Lung (tissue), 12 donors: ENCODE data around the gene CATSPER1. TPM values are rescaled to one million over a fixed set of nuclear protein-coding genes. Genes with fewer than 3 reads are reported as not detected.

Experiments used
- ATAC-seq: fragments of 200-7000 bp; cut with Tn5 transposase; one replicate; pipeline ENCODE4 v1.9.1; 2020; ENCODE audit warnings: moderate number of reproducible peaks; ENCODE audit not compliant: insufficient read depth, low FRiP score
- DNase-seq, 3 donors: peaks; one replicate each; pipeline ENCODE4 v3.0.0-alpha.2; 2013 to 2017
- H3K27ac ChIP-seq, 2 donors: one replicate each; pipeline ENCODE4 v1.5.1; 2013; ENCODE audit warnings: mild to moderate bottlenecking in 2 of 2, moderate library complexity in 2 of 2, control low read depth in 1 of 2, inconsistent platforms in 1 of 2, low read depth in 1 of 2, low read length in 1 of 2
- H3K27me3 ChIP-seq, 3 donors: one replicate each; pipeline ENCODE4 v1.5.1; 2013; ENCODE audit warnings: low read length in 2 of 3; ENCODE audit not compliant: control insufficient read depth in 3 of 3, insufficient read depth in 3 of 3
- H3K36me3 ChIP-seq, 4 donors: one replicate each; pipeline ENCODE4 v1.5.1; 2013; ENCODE audit warnings: low read length in 4 of 4, mild to moderate bottlenecking in 1 of 4, moderate library complexity in 1 of 4; ENCODE audit not compliant: control insufficient read depth in 4 of 4, insufficient read depth in 4 of 4
- H3K4me1 ChIP-seq, 5 donors: one replicate each; pipeline ENCODE4 v1.5.1; 2013; ENCODE audit warnings: low read length in 5 of 5, mild to moderate bottlenecking in 2 of 5, moderate library complexity in 1 of 5; ENCODE audit not compliant: control insufficient read depth in 5 of 5, insufficient read depth in 5 of 5
- H3K4me3 ChIP-seq: one replicate; pipeline ENCODE4 v1.5.1; 2013; ENCODE audit warnings: mild to moderate bottlenecking, control low read depth, moderate library complexity
- H3K9ac ChIP-seq, 2 donors: one replicate each; pipeline ENCODE4 v1.5.1; 2013; ENCODE audit warnings: low read length in 2 of 2, control low read depth in 1 of 2; ENCODE audit not compliant: insufficient read depth in 1 of 2
- H3K9me3 ChIP-seq, 4 donors: one replicate each; pipeline ENCODE4 v1.5.1; 2013; ENCODE audit warnings: low read length in 3 of 4, mild to moderate bottlenecking in 1 of 4, moderate library complexity in 1 of 4; ENCODE audit not compliant: control insufficient read depth in 4 of 4, insufficient read depth in 3 of 4
- CTCF ChIP-seq: IDR thresholded peaks from 2 replicates; pipeline ENCODE4 v1.5.1; 2012; ENCODE audit warnings: mild to moderate bottlenecking; ENCODE audit errors: control extremely low read depth, extremely low read depth
- WGBS, 2 donors: extraction: QIAGEN DNeasy Blood & Tissue Kit; methylation state at CpG; one replicate each; pipeline ENCODE4 v1.1.7; 2013; 5-methylcytosine and 5-hydroxymethylcytosine counted together
- polyA plus RNA-seq, 2 donors: library from polyadenylated mRNA; stranded (reverse); fragments of 200-250 nt; gene quantifications; one replicate each; pipeline ENCODE4 v1.2.1, GENCODE V29; 2013
- total RNA-seq, 2 donors: library from RNA; depleted of rRNA in 1 of 2; stranded (reverse); fragments of >200 nt in 1 of 2; gene quantifications; one replicate each; pipeline ENCODE4 v1.2.1, GENCODE V29; 2014 to 2021
- donor health status: control.
- donor health status: control.
- donor health status: Bipolar disorder and iron deficiency.
- donor health status: healthy.
- donor health status: DM: yes; HTN: yes; CAD: no.

The CATSPER1 gene
- total and polyA plus RNA-seq, 4 donors = 2.9 to 3.3 (median 3.1) TPM; not detected in 1

- WGBS, 2 donors = 92 to 97% methylated on average over 10 of the region's 10 CpGs
- H3K4me3 ChIP-seq = no peak overlapping the region
- no peak overlapping the region for H3K27ac ChIP-seq
- H3K36me3 ChIP-seq = no peaks in the 10 kb centered on the region
- peaks cover 0 to 10% (median 8%) of the 10 kb centered on the region in 3 donors for H3K27me3 ChIP-seq
- no peak overlapping the region for H3K9ac ChIP-seq
- ATAC-seq = no peak
- peaks cover 0 to 6% (median 0%) of the 10 kb centered on the region in 5 donors for H3K4me1 ChIP-seq
- no peaks in the 10 kb centered on the region for H3K9me3 ChIP-seq
- no peak for TF ChIP-seq CTCF
- no peak for DNase-seq
Measured at GRCh38 chr11:66016793-66017177, 9.5 kb downstream of the CATSPER1 start.

- H3K9ac ChIP-seq = no peak overlapping the region
- DNase-seq (no peak), ATAC-seq (no peak)
- TF ChIP-seq CTCF = no peak
- WGBS, 2 donors = 89 to 93% methylated on average over 18 of the region's 18 CpGs
- H3K4me3 ChIP-seq = no peak overlapping the region
- H3K36me3 ChIP-seq = no peaks in the 10 kb centered on the region
- no peaks in the 10 kb centered on the region for H3K9me3 ChIP-seq
- H3K4me1 ChIP-seq = peaks cover 0 to 9% (median 0%) of the 10 kb centered on the region in 5 donors
- H3K27me3 ChIP-seq = peaks cover 0 to 16% (median 13%) of the 10 kb centered on the region in 3 donors
- H3K27ac ChIP-seq = peak overlapping the region in 1 of 2 donors; percentile 2
Measured at GRCh38 chr11:66015936-66016792, 10.1 kb downstream of the CATSPER1 start.

GRCh38 chr11:66015454-66015881 lies 10.8 kb downstream of the CATSPER1 start:
- WGBS, 2 donors = 69 to 88% methylated on average over 7 of the region's 7 CpGs

More at GRCh38 chr11:66015454-66015881, 10.8 kb downstream of the CATSPER1 start:
- no peaks in the 10 kb centered on the region for H3K36me3 ChIP-seq
- ATAC-seq = no peak
- no peak for TF ChIP-seq CTCF
- no peak for DNase-seq
- H3K27me3 ChIP-seq = peaks cover 0 to 23% (median 18%) of the 10 kb centered on the region in 3 donors
- no peak overlapping the region for H3K9ac ChIP-seq
- no peaks in the 10 kb centered on the region for H3K9me3 ChIP-seq
- peak overlapping the region in 1 of 2 donors; percentile 2 for H3K27ac ChIP-seq
- H3K4me1 ChIP-seq = peaks cover 0 to 9% (median 0%) of the 10 kb centered on the region in 5 donors
- no peak overlapping the region for H3K4me3 ChIP-seq
